Prostate gland (tissue), 2 donors: Measurements from ENCODE around the gene RPL37. TPM values are rescaled to one million over a fixed set of nuclear protein-coding genes. Genes with fewer than 3 reads are reported as not detected.

Experiments
- DNase-seq: peaks from one replicate; pipeline ENCODE4 v3.0.0-alpha.2; 2019; ENCODE audit warnings: low spot score
- H3K27ac ChIP-seq, 2 donors: fragments of 200-600 bp; sonication (generic); 2 replicates each; pipeline ENCODE4 v1.5.1; 2017 to 2019
- H3K27me3 ChIP-seq: fragments of 200-600 bp; sonication (generic); replicated peaks from 2 replicates; pipeline ENCODE4 v1.5.1; 2019; ENCODE audit not compliant: insufficient read depth
- H3K36me3 ChIP-seq, 2 donors: fragments of 200-600 bp; sonication (generic); 1 replicate in 1 of 2; 2 replicates in 1 of 2; pipeline versions ENCODE4 v1.5.1 to v1.8.1; 2017 to 2019
- H3K4me1 ChIP-seq: fragments of 200-600 bp; sonication (generic); replicated peaks from 2 replicates; pipeline ENCODE4 v1.5.1; 2019
- H3K4me3 ChIP-seq, 2 donors: fragments of 200-600 bp; sonication (generic); 2 replicates each; pipeline ENCODE4 v1.5.1; 2017 to 2019
- H3K9me3 ChIP-seq: fragments of 200-600 bp; sonication (generic); 2 replicates; pipeline ENCODE4 v1.5.1; 2017
- CTCF ChIP-seq, 4 experiments: fragments of 200-600 bp in 2 of 4; fragments of 450-650 bp in 2 of 4; sonication (generic) in 2 of 4; IDR thresholded peaks; 1 replicate in 3 of 4; 2 replicates in 1 of 4; pipeline ENCODE4 v1.5.1; 2016 to 2019; ENCODE audit warnings: antibody characterized with exemption in 4 of 4, mild to moderate bottlenecking in 2 of 4, moderate library complexity in 2 of 4
- POLR2A ChIP-seq: fragments of 450-650 bp; IDR thresholded peaks from one replicate; pipeline ENCODE4 v1.6.1; 2016; ENCODE audit warnings: antibody characterized with exemption, mild to moderate bottlenecking
- POLR2AphosphoS5 ChIP-seq: sonication (generic); formaldehyde crosslinking; IDR thresholded peaks from one replicate; pipeline ENCODE4 v1.6.1; 2017; ENCODE audit warnings: antibody characterized with exemption
- WGBS: methylation state at CpG from one replicate; pipeline ENCODE4 v1.1.5; 2018; 5-methylcytosine and 5-hydroxymethylcytosine counted together
- intact Hi-C: fragments of 100-400 bp; cut with DNase I; formaldehyde crosslinking; loops from one replicate; pipeline ENCODE4 v1.14.2; 2022
- total RNA-seq, 2 donors: library from RNA; depleted of rRNA; stranded (reverse); fragments of >200 nt; gene quantifications; one replicate each; pipeline ENCODE4 v1.1.0, GENCODE V29; 2016

The RPL37 gene
- total RNA-seq, 2 donors from 2014 or later, result 188 to 343 TPM

GRCh38 chr5:40784027-40784653 lies 50.9 kb downstream of the RPL37 start:
- Histone ChIP-seq H3K4me1 (no peaks in the 10 kb centered on the region), H3K4me3 (no peak overlapping the region), H3K27ac (no peak overlapping the region), H3K27me3 (no peaks in the 10 kb centered on the region), H3K9me3 (no peaks in the 10 kb centered on the region), H3K36me3 (no peaks in the 10 kb centered on the region)
- intact Hi-C loops, result no loop called here
- TF ChIP-seq CTCF (IDR thresholded peaks at IDR 0.05), result no peak
- TF ChIP-seq POLR2AphosphoS5, result no peak
- no peak for TF ChIP-seq POLR2A
- 83% methylated on average over 1 of the region's 1 CpG for WGBS
- no peak for DNase-seq

- no peak for TF ChIP-seq POLR2AphosphoS5
- TF ChIP-seq POLR2A, result no peak
- H3K36me3 ChIP-seq, result no peaks in the 10 kb centered on the region
- H3K27ac ChIP-seq, result no peak overlapping the region
- H3K27me3 ChIP-seq, result no peaks in the 10 kb centered on the region
- no peaks in the 10 kb centered on the region for H3K9me3 ChIP-seq
- no peak for DNase-seq
- no peaks in the 10 kb centered on the region for H3K4me1 ChIP-seq
- intact Hi-C loops, result no loop called here
- no peak overlapping the region for H3K4me3 ChIP-seq
Measured at GRCh38 chr5:40781843-40782409, 53.1 kb downstream of the RPL37 start.

- Histone ChIP-seq H3K27me3 (no peaks in the 10 kb centered on the region), H3K27ac (no peak overlapping the region), H3K4me1 (no peaks in the 10 kb centered on the region), H3K9me3 (no peaks in the 10 kb centered on the region), H3K36me3 (no peaks in the 10 kb centered on the region), H3K4me3 (no peak overlapping the region)
- WGBS, result 93% methylated on average over 3 of the region's 3 CpGs
- DNase-seq, result no peak
- TF ChIP-seq POLR2A (no peak), POLR2AphosphoS5 (no peak), CTCF (IDR thresholded peaks at IDR 0.05) (no peak)
- intact Hi-C loops, result no loop called here
Measured at GRCh38 chr5:40780858-40781257, 54.2 kb downstream of the RPL37 start.

GRCh38 chr5:40780199-40780598 lies 54.8 kb downstream of the RPL37 start:
- WGBS, result 82% methylated on average over 5 of the region's 5 CpGs
- H3K36me3 ChIP-seq, result no peaks in the 10 kb centered on the region

GRCh38 chr5:40779561-40779960 lies 55.5 kb downstream of the RPL37 start:
- intact Hi-C loops, result no loop called here
- no peaks in the 10 kb centered on the region for H3K4me1 ChIP-seq
- TF ChIP-seq POLR2A, result no peak
- TF ChIP-seq POLR2AphosphoS5, result no peak
- no peak for TF ChIP-seq CTCF (IDR thresholded peaks at IDR 0.05)
- no peaks in the 10 kb centered on the region for H3K9me3 ChIP-seq
- no peak overlapping the region for H3K4me3 ChIP-seq
- 92% methylated on average over 6 of the region's 6 CpGs for WGBS
- H3K27me3 ChIP-seq, result no peaks in the 10 kb centered on the region
- no peak overlapping the region for H3K27ac ChIP-seq
- DNase-seq, result no peak
- no peaks in the 10 kb centered on the region for H3K36me3 ChIP-seq

More at GRCh38 chr5:40780199-40780598, 54.8 kb downstream of the RPL37 start:
- H3K9me3 ChIP-seq, result no peaks in the 10 kb centered on the region
- no peak overlapping the region for H3K27ac ChIP-seq
- H3K4me3 ChIP-seq, result no peak overlapping the region
- no peak for TF ChIP-seq CTCF (IDR thresholded peaks at IDR 0.05)
- TF ChIP-seq POLR2A, result no peak
- no peak for TF ChIP-seq POLR2AphosphoS5
- no peaks in the 10 kb centered on the region for H3K27me3 ChIP-seq
- H3K4me1 ChIP-seq, result no peaks in the 10 kb centered on the region
- DNase-seq, result no peak
- intact Hi-C loops, result no loop called here
